ENCODE results near the gene ZFP1.

ZFP1 gene

GRCh38 chr16:75148311-75149195 is at the start of gene ZFP1:
ZFP1 (plus strand) TSS chr16:75148524; CDS start chr16:75152952, 4,428 bp downstream.
- peak; percentile 95 for DNase-seq

- no peak for DNase-seq
Observed at GRCh38 chr16:75099075-75099667, 49.2 kb upstream of the ZFP1 start.

- DNase-seq = peak; percentile 69
Observed at GRCh38 chr16:75099738-75100602, 48.4 kb upstream of the ZFP1 start.

GRCh38 chr16:75100603-75100990 is 47.7 kb upstream of the ZFP1 start:
- no peak for DNase-seq

- DNase-seq = no peak
Observed at GRCh38 chr16:75101635-75102034, 46.7 kb upstream of the ZFP1 start.

GRCh38 chr16:75102595-75102994 is 45.7 kb upstream of the ZFP1 start:
- no peak for DNase-seq

- DNase-seq = no peak
Observed at GRCh38 chr16:75103994-75104393, 44.3 kb upstream of the ZFP1 start.

- DNase-seq = no peak
Observed at GRCh38 chr16:75104836-75105235, 43.5 kb upstream of the ZFP1 start.

GRCh38 chr16:75105306-75106061 is 42.8 kb upstream of the ZFP1 start:
- no peak for DNase-seq

- DNase-seq = no peak
Observed at GRCh38 chr16:75106351-75107274, 41.7 kb upstream of the ZFP1 start.

GRCh38 chr16:75107505-75107904 is 40.8 kb upstream of the ZFP1 start:
- DNase-seq = no peak

- DNase-seq = peak; percentile 89
Observed at GRCh38 chr16:75108792-75109731, 39.3 kb upstream of the ZFP1 start.

- DNase-seq = peak; percentile 41
Observed at GRCh38 chr16:75109732-75110243, 38.5 kb upstream of the ZFP1 start.

- DNase-seq = peak; percentile 89
Observed at GRCh38 chr16:75110637-75111513, 37.4 kb upstream of the ZFP1 start.

GRCh38 chr16:75111514-75111940 is 36.8 kb upstream of the ZFP1 start:
- DNase-seq = no peak

GRCh38 chr16:75111961-75112733 is 36.2 kb upstream of the ZFP1 start:
- no peak for DNase-seq

- no peak for DNase-seq
Observed at GRCh38 chr16:75112734-75113491, 35.4 kb upstream of the ZFP1 start.

Data from activated CD4-positive, alpha-beta T cell treated with anti-CD3 and anti-CD28 coated beads, Interleukin-10, Interleukin-2, amounts not matched to agents 100 ng/mL and 50 ng/mL, durations not matched to agents 16 hours and 8 hours (primary cell).